Measurements from ENCODE around the gene SLC66A3. TPM values are rescaled to one million over a fixed set of nuclear protein-coding genes. Genes with fewer than 3 reads are reported as not detected.

The SLC66A3 gene
- total RNA-seq, 4 donors from 2014 or later, result 30.3 to 101 (median 39.7) TPM

DNA sequence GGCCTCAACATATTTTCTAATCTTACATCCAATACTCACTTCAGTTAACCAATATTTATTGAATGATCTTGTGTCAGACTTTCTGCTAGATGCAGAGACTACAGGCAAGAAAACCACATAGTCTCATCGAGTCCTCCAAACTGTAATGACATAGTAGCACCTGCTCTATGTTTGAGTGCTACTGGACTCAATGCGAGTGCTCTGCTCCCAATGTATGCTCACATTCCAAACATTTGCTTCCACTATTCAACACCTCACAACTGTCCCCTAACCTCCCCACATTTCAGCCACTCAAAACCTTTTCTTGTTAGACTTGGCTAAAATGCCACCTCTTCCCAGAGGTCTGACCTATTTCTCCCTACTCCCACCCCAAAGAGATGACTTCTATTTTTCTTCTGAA, 65.2 kb downstream of the SLC66A3 start:
- DNase-seq (ENCODE audit: low spot score in 2 of 2), result no peak
- Histone ChIP-seq H3K27ac (no peak overlapping the region), H3K4me1 (no peaks in the 10 kb centered on the region), H3K4me3 (no peak overlapping the region), H3K27me3 (no peaks in the 10 kb centered on the region), H3K36me3 (peaks cover 50% of the 10 kb centered on the region), H3K9me3 (no peaks in the 10 kb centered on the region)
- TF ChIP-seq, protein P1, sequence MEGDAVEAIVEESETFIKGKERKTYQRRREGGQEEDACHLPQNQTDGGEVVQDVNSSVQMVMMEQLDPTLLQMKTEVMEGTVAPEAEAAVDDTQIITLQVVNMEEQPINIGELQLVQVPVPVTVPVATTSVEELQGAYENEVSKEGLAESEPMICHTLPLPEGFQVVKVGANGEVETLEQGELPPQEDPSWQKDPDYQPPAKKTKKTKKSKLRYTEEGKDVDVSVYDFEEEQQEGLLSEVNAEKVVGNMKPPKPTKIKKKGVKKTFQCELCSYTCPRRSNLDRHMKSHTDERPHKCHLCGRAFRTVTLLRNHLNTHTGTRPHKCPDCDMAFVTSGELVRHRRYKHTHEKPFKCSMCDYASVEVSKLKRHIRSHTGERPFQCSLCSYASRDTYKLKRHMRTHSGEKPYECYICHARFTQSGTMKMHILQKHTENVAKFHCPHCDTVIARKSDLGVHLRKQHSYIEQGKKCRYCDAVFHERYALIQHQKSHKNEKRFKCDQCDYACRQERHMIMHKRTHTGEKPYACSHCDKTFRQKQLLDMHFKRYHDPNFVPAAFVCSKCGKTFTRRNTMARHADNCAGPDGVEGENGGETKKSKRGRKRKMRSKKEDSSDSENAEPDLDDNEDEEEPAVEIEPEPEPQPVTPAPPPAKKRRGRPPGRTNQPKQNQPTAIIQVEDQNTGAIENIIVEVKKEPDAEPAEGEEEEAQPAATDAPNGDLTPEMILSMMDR (IDR thresholded peaks at IDR 0.05), result no peak
- TF ChIP-seq POLR2AphosphoS5 (IDR thresholded peaks at IDR 0.05), result no peak
- no peak for TF ChIP-seq POLR2A (IDR thresholded peaks at IDR 0.05)
- TF ChIP-seq EP300 (IDR thresholded peaks at IDR 0.05), result no peak
- 89% methylated on average over 2 of the region's 2 CpGs for WGBS

DNA sequence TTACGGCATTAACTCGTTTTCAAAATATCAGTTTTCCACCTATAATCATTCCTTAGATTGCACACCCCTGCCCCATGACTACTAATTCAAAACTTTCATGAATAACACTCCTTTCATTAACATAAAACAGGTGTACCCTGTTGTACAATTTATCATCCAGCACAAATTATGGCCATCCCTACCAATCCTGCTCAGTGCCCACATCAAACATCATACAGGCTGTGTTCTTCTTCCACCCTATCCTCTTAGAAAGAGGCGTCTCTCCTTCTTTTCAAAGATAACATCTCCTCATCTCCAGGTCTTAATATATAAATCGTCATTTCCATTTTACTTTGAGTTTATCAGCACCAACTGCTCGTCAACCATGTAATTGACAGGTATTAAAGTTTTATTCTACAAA, 67.6 kb downstream of the SLC66A3 start:
- H3K36me3 ChIP-seq, result peaks cover 30% of the 10 kb centered on the region
- TF ChIP-seq POLR2AphosphoS5 (IDR thresholded peaks at IDR 0.05) (no peak), POLR2A (IDR thresholded peaks at IDR 0.05) (no peak), EP300 (IDR thresholded peaks at IDR 0.05) (no peak)
- TF ChIP-seq, protein P1 (IDR thresholded peaks at IDR 0.05), result no peak
- WGBS, result 89% methylated on average over 5 of the region's 5 CpGs

DNA sequence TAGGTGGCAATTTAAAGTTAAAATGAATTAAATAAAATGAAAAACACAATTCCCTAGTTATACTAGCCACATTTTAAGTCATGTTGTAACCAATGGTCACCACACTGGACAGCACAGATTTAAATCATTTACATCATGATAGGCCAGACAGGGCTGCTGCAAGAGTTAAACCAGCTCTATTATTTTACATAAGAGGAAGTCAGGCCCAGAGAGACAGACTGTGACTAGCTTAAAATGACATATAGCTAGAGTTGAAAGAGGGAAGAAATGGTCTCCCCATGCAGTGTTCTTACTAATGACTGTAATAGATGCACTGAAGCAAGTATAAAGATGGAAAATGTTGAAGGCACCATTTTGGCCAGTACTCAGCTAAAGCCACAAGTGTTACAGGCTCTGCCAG, 69.6 kb downstream of the SLC66A3 start:
- DNase-seq (ENCODE audit: low spot score in 2 of 2), result no peak
- TF ChIP-seq POLR2AphosphoS5 (IDR thresholded peaks at IDR 0.05) (no peak), EP300 (IDR thresholded peaks at IDR 0.05) (no peak)
- TF ChIP-seq, protein P1 (IDR thresholded peaks at IDR 0.05), result no peak

More for the DNA sequence above, 67.6 kb downstream of the SLC66A3 start:
- no peaks in the 10 kb centered on the region for H3K4me1 ChIP-seq
- no peak overlapping the region for H3K4me3 ChIP-seq
- no peak for DNase-seq (ENCODE audit: low spot score in 2 of 2)
- H3K9me3 ChIP-seq, result no peaks in the 10 kb centered on the region
- H3K27me3 ChIP-seq, result no peaks in the 10 kb centered on the region
- no peak overlapping the region for H3K27ac ChIP-seq

DNA sequence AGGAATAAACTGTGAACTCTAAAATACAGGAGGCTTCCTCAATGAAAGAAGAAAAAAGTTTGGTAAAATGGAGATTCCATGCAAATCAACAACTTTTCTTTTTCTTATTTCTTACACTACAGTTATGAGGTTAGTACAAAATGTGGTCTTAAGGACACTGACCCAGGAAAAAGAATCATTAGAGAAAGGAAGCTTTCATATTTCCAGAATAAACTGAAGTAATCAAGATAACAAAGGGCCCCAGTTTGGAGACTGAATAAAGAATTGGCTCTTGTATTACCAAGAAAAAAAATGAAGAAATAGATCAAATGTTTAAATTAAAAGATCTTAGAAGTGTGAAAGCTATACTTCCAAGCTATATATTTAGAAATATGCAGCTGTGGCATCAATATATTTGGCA, 72.3 kb downstream of the SLC66A3 start:
- DNase-seq (ENCODE audit: low spot score in 2 of 2), result no peak
- Histone ChIP-seq H3K36me3 (no peaks in the 10 kb centered on the region), H3K27me3 (no peaks in the 10 kb centered on the region), H3K9me3 (no peaks in the 10 kb centered on the region), H3K27ac (no peak overlapping the region), H3K4me3 (no peak overlapping the region), H3K4me1 (no peaks in the 10 kb centered on the region)
- TF ChIP-seq POLR2AphosphoS5 (IDR thresholded peaks at IDR 0.05) (no peak), EP300 (IDR thresholded peaks at IDR 0.05) (no peak)
- TF ChIP-seq, protein P1 (IDR thresholded peaks at IDR 0.05), result no peak

More for the DNA sequence above, 69.6 kb downstream of the SLC66A3 start:
- Histone ChIP-seq H3K36me3 (peaks cover 12% of the 10 kb centered on the region), H3K4me3 (no peak overlapping the region), H3K27ac (no peak overlapping the region), H3K4me1 (no peaks in the 10 kb centered on the region), H3K27me3 (no peaks in the 10 kb centered on the region), H3K9me3 (no peaks in the 10 kb centered on the region)

Other genes starting within 250 kb of the SLC66A3 start
- gene KCNF1, start 243.5 kb upstream of the SLC66A3 start, total RNA-seq, result not detected
- 10 to 100 TPM; 21.8 to 54.0 (median 26.6) TPM for gene ROCK2, start 189.2 kb downstream of the SLC66A3 start, total RNA-seq